CD4-positive, CD25-positive, alpha-beta regulatory T cell (primary cell): ENCODE results near the gene CH25H. TPM values are rescaled to one million over a fixed set of nuclear protein-coding genes. Genes with fewer than 3 reads are reported as not detected.

Experiments used
- ATAC-seq, 2 donors: fragments of 150-1000 bp; cut with Tn5 transposase; one replicate each; pipeline ENCODE4 v1.10.0; 2021; ENCODE audit warnings: low read depth in 2 of 2, moderate number of reproducible peaks in 2 of 2, moderate library complexity in 1 of 2
- DNase-seq, 3 donors: peaks; one replicate each; pipeline versions ENCODE4 v3.0.0 to v3.0.0-alpha.2; 2012 to 2022; ENCODE audit warnings: mixed read lengths in 1 of 3
- H3K27ac ChIP-seq: one replicate; pipeline ENCODE4 v1.7.0; 2013; ENCODE audit warnings: mild to moderate bottlenecking, low read length; ENCODE audit not compliant: insufficient read depth, poor library complexity, severe bottlenecking
- H3K27me3 ChIP-seq: one replicate; pipeline ENCODE4 v1.7.0; 2013; ENCODE audit warnings: low read length; ENCODE audit not compliant: control insufficient read depth, insufficient read depth
- H3K36me3 ChIP-seq: one replicate; pipeline ENCODE4 v1.7.0; 2013; ENCODE audit warnings: mild to moderate bottlenecking, low read length, moderate library complexity; ENCODE audit not compliant: control insufficient read depth, insufficient read depth
- H3K4me1 ChIP-seq: 2 replicates; pipeline ENCODE4 v1.7.0; 2013; ENCODE audit warnings: mild to moderate bottlenecking, low read length; ENCODE audit not compliant: insufficient read depth, control insufficient read depth, poor library complexity, severe bottlenecking
- H3K4me3 ChIP-seq: one replicate; pipeline ENCODE4 v1.7.0; 2013; ENCODE audit warnings: low read depth, mild to moderate bottlenecking, low read length, moderate library complexity
- H3K9me3 ChIP-seq, 2 experiments: 1 replicate in 1 of 2; 2 replicates in 1 of 2; pipeline ENCODE4 v1.7.0; 2013; ENCODE audit warnings: low read length in 2 of 2, mild to moderate bottlenecking in 1 of 2, moderate library complexity in 1 of 2; ENCODE audit not compliant: control insufficient read depth in 2 of 2
- H3K27ac Mint-ChIP-seq, 3 donors: one replicate each; pipeline ENCODE4 v1.8.0; 2020 to 2022; ENCODE audit warnings: mild to moderate bottlenecking in 3 of 3, mixed read lengths in 3 of 3, moderate library complexity in 2 of 3
- H3K27me3 Mint-ChIP-seq: one replicate; pipeline ENCODE4 v1.8.0; 2022; ENCODE audit warnings: mild to moderate bottlenecking, mixed read lengths
- H3K36me3 Mint-ChIP-seq: one replicate; pipeline ENCODE4 v1.8.0; 2020; ENCODE audit warnings: mixed read lengths
- H3K4me1 Mint-ChIP-seq, 4 donors: one replicate each; pipeline ENCODE4 v1.8.0; 2020 to 2022; ENCODE audit warnings: mixed read lengths in 4 of 4, mild to moderate bottlenecking in 1 of 4
- H3K4me3 Mint-ChIP-seq, 4 donors: one replicate each; pipeline ENCODE4 v1.8.0; 2020 to 2022; ENCODE audit warnings: mild to moderate bottlenecking in 4 of 4, mixed read lengths in 4 of 4, moderate library complexity in 3 of 4
- H3K9me3 Mint-ChIP-seq, 7 donors: one replicate each; pipeline ENCODE4 v1.8.0; 2020 to 2022; ENCODE audit warnings: mixed read lengths in 7 of 7, mild to moderate bottlenecking in 3 of 7, moderate library complexity in 2 of 7
- polyA plus RNA-seq, 4 donors: library from polyadenylated mRNA; unstranded; fragments of 300-500 nt; fragmentation: Illumina TruSeq; gene quantifications; one replicate each; pipeline ENCODE4 v1.2.3, GENCODE V29; 2021
- total RNA-seq: library from RNA; stranded (reverse); gene quantifications from one replicate; pipeline ENCODE4 v1.2.3, GENCODE V29; 2022

The CH25H gene
- total and polyA plus RNA-seq, 5 donors from 2014 or later, result 0.10 to 1.6 (median 0.99) TPM

DNA sequence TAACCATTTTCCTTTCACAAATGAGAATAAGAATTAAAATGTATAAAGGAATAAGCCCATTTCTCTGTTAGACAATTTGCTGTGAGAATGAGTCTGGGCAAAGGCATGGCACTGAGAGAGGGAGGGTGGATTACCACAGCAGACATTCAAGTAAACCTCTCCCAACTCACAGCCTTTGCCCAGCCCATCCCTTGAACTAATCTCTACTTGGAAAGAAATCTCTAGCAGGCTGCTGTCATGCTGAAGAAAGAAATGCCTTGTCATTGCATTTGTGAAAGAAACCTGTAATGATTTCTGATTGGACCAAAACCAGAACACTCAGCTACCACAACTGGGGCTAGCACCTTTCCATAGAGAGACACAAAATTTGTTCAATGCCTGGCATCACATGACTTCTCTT is 39.2 kb downstream of the CH25H start:
- peaks cover 9% of the 10 kb centered on the region for H3K4me1 ChIP-seq
- DNase-seq (no peak), ATAC-seq (no peak)
- Mint-ChIP-seq H3K4me3 (no peak overlapping the region), H3K27me3 (peaks cover 16% of the 10 kb centered on the region), H3K36me3 (no peaks in the 10 kb centered on the region), H3K9me3 (no peaks in the 10 kb centered on the region), H3K4me1 (peaks cover 12 to 16% (median 14%) of the 10 kb centered on the region in 4 donors), H3K27ac (no peak overlapping the region)
- no peak overlapping the region for H3K27ac ChIP-seq
- peaks cover 17% of the 10 kb centered on the region for H3K27me3 ChIP-seq
- no peaks in the 10 kb centered on the region for H3K9me3 ChIP-seq
- no peak overlapping the region for H3K4me3 ChIP-seq
- H3K36me3 ChIP-seq, result no peaks in the 10 kb centered on the region

DNA sequence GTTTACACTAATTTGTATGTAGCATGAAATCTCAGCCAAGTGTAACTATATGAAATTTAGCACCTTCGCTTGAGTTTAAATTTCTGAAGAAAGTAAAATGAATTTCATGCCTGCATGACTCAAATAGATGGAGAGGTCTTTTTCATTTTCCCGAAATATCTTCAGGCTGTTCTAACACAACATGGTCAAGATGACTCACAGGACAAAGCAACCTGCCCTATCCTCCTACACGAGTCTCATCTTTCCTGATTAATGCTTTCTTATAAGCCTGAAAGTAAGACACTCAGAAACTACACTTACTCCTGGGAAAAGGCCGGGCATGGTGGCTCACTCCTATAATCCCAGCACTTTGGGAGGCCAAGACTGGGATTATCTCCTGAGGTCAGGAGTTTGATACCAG is 41.2 kb downstream of the CH25H start:
- no peak for DNase-seq
- ATAC-seq, result no peak
- H3K36me3 Mint-ChIP-seq, result no peaks in the 10 kb centered on the region
- Histone ChIP-seq H3K9me3 (no peaks in the 10 kb centered on the region), H3K4me3 (no peak overlapping the region), H3K27me3 (peaks cover 7% of the 10 kb centered on the region), H3K4me1 (peaks cover 9% of the 10 kb centered on the region), H3K27ac (no peak overlapping the region), H3K36me3 (no peaks in the 10 kb centered on the region)
- H3K4me1 Mint-ChIP-seq, result peaks cover 12 to 16% (median 13%) of the 10 kb centered on the region in 4 donors
- H3K4me3 Mint-ChIP-seq, result no peak overlapping the region
- H3K9me3 Mint-ChIP-seq, result no peaks in the 10 kb centered on the region
- peaks cover 10% of the 10 kb centered on the region for H3K27me3 Mint-ChIP-seq
- H3K27ac Mint-ChIP-seq, result no peak overlapping the region

GRCh38 chr10:89164920-89165319 is 42.2 kb downstream of the CH25H start:
- peaks cover 12 to 16% (median 13%) of the 10 kb centered on the region in 4 donors for H3K4me1 Mint-ChIP-seq
- H3K9me3 Mint-ChIP-seq, result no peaks in the 10 kb centered on the region
- no peak overlapping the region for H3K27ac ChIP-seq
- no peaks in the 10 kb centered on the region for H3K36me3 ChIP-seq
- no peak for DNase-seq
- H3K4me3 Mint-ChIP-seq, result no peak overlapping the region
- no peaks in the 10 kb centered on the region for H3K36me3 Mint-ChIP-seq
- H3K27me3 Mint-ChIP-seq, result peaks cover 9% of the 10 kb centered on the region
- H3K4me1 ChIP-seq, result peaks cover 9% of the 10 kb centered on the region
- H3K27me3 ChIP-seq, result peaks cover 4% of the 10 kb centered on the region
- no peak overlapping the region for H3K4me3 ChIP-seq
- peak overlapping the region in 1 of 3 donors; percentile 85 for H3K27ac Mint-ChIP-seq
- H3K9me3 ChIP-seq, result no peaks in the 10 kb centered on the region
- no peak for ATAC-seq

- Mint-ChIP-seq H3K27me3 (peaks cover 9% of the 10 kb centered on the region), H3K9me3 (no peaks in the 10 kb centered on the region), H3K4me1 (peaks cover 12 to 16% (median 13%) of the 10 kb centered on the region in 4 donors), H3K4me3 (peak overlapping the region; percentile 56 to 74 (median 73)), H3K36me3 (no peaks in the 10 kb centered on the region), H3K27ac (peak overlapping the region; percentile 84 to 90 (median 85))
- Histone ChIP-seq H3K36me3 (no peaks in the 10 kb centered on the region), H3K27me3 (peaks cover 4% of the 10 kb centered on the region), H3K27ac (peak overlapping the region; percentile 38), H3K4me3 (peak overlapping the region; percentile 85), H3K4me1 (peaks cover 9% of the 10 kb centered on the region), H3K9me3 (no peaks in the 10 kb centered on the region)
- ATAC-seq, result peak; percentile 37 to 45
- DNase-seq, result peak in 1 of 3 donors; percentile 37
These were observed 43.0 kb downstream of the CH25H start for GRCh38 chr10:89164080-89164479.

GRCh38 chr10:89163265-89163995 is 43.7 kb downstream of the CH25H start:
- peaks cover 4% of the 10 kb centered on the region for H3K27me3 ChIP-seq
- peak; percentile 9 to 89 (median 64) for DNase-seq
- H3K36me3 ChIP-seq, result no peaks in the 10 kb centered on the region
- peak; percentile 92 for ATAC-seq
- Mint-ChIP-seq H3K4me1 (peaks cover 12 to 16% (median 13%) of the 10 kb centered on the region in 4 donors), H3K4me3 (peak overlapping the region; percentile 56 to 74 (median 73)), H3K9me3 (no peaks in the 10 kb centered on the region), H3K36me3 (no peaks in the 10 kb centered on the region), H3K27me3 (peaks cover 9% of the 10 kb centered on the region), H3K27ac (peak overlapping the region; percentile 72 to 90 (median 84))
- peaks cover 9% of the 10 kb centered on the region for H3K4me1 ChIP-seq
- H3K9me3 ChIP-seq, result no peaks in the 10 kb centered on the region
- H3K4me3 ChIP-seq, result peak overlapping the region; percentile 85
- H3K27ac ChIP-seq, result peak overlapping the region; percentile 38

GRCh38 chr10:89162596-89162995 is 44.5 kb downstream of the CH25H start:
- ATAC-seq, result no peak
- DNase-seq, result no peak
- H3K27ac ChIP-seq, result no peak overlapping the region
- Mint-ChIP-seq H3K4me3 (no peak overlapping the region), H3K27me3 (peaks cover 10% of the 10 kb centered on the region), H3K36me3 (no peaks in the 10 kb centered on the region), H3K9me3 (peaks cover 0 to 1% (median 0%) of the 10 kb centered on the region in 7 donors), H3K27ac (no peak overlapping the region), H3K4me1 (peaks cover 12 to 16% (median 13%) of the 10 kb centered on the region in 4 donors)
- peaks cover 2% of the 10 kb centered on the region for H3K27me3 ChIP-seq
- H3K9me3 ChIP-seq, result no peaks in the 10 kb centered on the region
- no peak overlapping the region for H3K4me3 ChIP-seq
- no peaks in the 10 kb centered on the region for H3K36me3 ChIP-seq
- peaks cover 9% of the 10 kb centered on the region for H3K4me1 ChIP-seq

DNA sequence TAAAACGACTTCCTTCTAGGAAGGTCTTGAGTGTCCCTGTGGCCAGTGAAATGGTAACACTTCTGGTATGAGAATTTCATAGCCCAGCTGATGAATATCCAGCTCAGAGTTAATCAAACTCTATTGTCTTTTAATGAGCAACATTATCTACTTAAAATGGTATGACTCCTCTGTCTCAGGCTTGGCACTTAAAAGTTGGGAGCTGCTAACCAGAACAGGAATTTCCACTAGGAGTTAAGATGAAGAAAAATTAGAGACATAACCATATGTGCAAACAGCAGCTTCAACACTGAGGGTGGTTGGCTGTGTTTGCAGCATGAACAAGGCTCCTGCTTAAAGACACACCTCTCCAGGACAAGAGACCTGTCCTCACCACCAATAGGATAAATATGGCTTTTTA is 46.8 kb downstream of the CH25H start:
- ATAC-seq (no peak), DNase-seq (no peak)
- Histone ChIP-seq H3K4me1 (peaks cover 9% of the 10 kb centered on the region), H3K36me3 (no peaks in the 10 kb centered on the region), H3K4me3 (no peak overlapping the region), H3K27ac (no peak overlapping the region), H3K27me3 (peaks cover 4% of the 10 kb centered on the region), H3K9me3 (no peaks in the 10 kb centered on the region)
- Mint-ChIP-seq H3K4me1 (peaks cover 12 to 16% (median 13%) of the 10 kb centered on the region in 4 donors), H3K36me3 (no peaks in the 10 kb centered on the region), H3K27me3 (peaks cover 18% of the 10 kb centered on the region), H3K4me3 (no peak overlapping the region), H3K27ac (no peak overlapping the region), H3K9me3 (peaks cover 0 to 3% (median 0%) of the 10 kb centered on the region in 7 donors)

- no peak overlapping the region for H3K27ac ChIP-seq
- H3K9me3 Mint-ChIP-seq, result peaks cover 0 to 5% (median 0%) of the 10 kb centered on the region in 7 donors
- H3K4me1 ChIP-seq, result peaks cover 9% of the 10 kb centered on the region
- no peak overlapping the region for H3K4me3 Mint-ChIP-seq
- H3K27me3 ChIP-seq, result peaks cover 4% of the 10 kb centered on the region
- no peaks in the 10 kb centered on the region for H3K36me3 ChIP-seq
- no peak overlapping the region for H3K4me3 ChIP-seq
- ATAC-seq (no peak), DNase-seq (no peak)
- H3K36me3 Mint-ChIP-seq, result no peaks in the 10 kb centered on the region
- H3K27me3 Mint-ChIP-seq, result peaks cover 20% of the 10 kb centered on the region
- H3K27ac Mint-ChIP-seq, result no peak overlapping the region
- no peaks in the 10 kb centered on the region for H3K9me3 ChIP-seq
- peaks cover 12 to 16% (median 13%) of the 10 kb centered on the region in 4 donors for H3K4me1 Mint-ChIP-seq
These were observed 47.4 kb downstream of the CH25H start for GRCh38 chr10:89159761-89160160.
